Fibroblast of lung (primary cell): Measurements from ENCODE around the gene TLN1.

Source experiments
- CTCF ChIP-seq, 2 donors: IDR thresholded peaks in 1 of 2; conservative IDR thresholded peaks in 1 of 2; 1 replicate in 1 of 2; 2 replicates in 1 of 2; pipeline ENCODE4 v1.5.1; 2011 to 2012; ENCODE audit warnings: low read length in 2 of 2, control low read depth in 1 of 2, inconsistent platforms in 1 of 2, low read depth in 1 of 2, mild to moderate bottlenecking in 1 of 2
- EZH2 ChIP-seq: IDR thresholded peaks from 2 replicates; pipeline ENCODE4 v1.5.1; 2012; ENCODE audit warnings: low read length, control low read depth, mild to moderate bottlenecking; ENCODE audit errors: missing control alignments

- TF ChIP-seq CTCF (conservative IDR thresholded peaks at IDR 0.05 in 1 of 2, IDR thresholded peaks at IDR 0.05 in 1 of 2; ENCODE audit: low read depth in 1 of 2, low read length in 2 of 2) (no peak), EZH2 (no peak)
These were observed 5.1 kb upstream of the TLN1 start for GRCh38 chr9:35737143-35737542.
